Measurements from ENCODE around the gene ATAT1. TPM values are rescaled to one million over a fixed set of nuclear protein-coding genes. Genes with fewer than 3 reads are reported as not detected.
A peak's percentile ranks its signal among the peaks of the same experiment; 100 is the strongest.

Gene ATAT1
- total RNA-seq, 1 experiment from 2014 or later: 13.1 TPM

GRCh38 chr6:30603961-30604360, 22.7 kb upstream of the ATAT1 start:
- Histone ChIP-seq H3K27me3 (ENCODE audit: control insufficient read depth, insufficient read depth, low read length) (no peaks in the 10 kb centered on the region), H3K4me3 (ENCODE audit: insufficient read depth, low read depth, low read length) (no peak overlapping the region), H3K36me3 (replicated peaks; ENCODE audit: control insufficient read depth, insufficient read depth, low read length) (peaks cover 68% of the 10 kb centered on the region)
- no peak for DNase-seq

DNA sequence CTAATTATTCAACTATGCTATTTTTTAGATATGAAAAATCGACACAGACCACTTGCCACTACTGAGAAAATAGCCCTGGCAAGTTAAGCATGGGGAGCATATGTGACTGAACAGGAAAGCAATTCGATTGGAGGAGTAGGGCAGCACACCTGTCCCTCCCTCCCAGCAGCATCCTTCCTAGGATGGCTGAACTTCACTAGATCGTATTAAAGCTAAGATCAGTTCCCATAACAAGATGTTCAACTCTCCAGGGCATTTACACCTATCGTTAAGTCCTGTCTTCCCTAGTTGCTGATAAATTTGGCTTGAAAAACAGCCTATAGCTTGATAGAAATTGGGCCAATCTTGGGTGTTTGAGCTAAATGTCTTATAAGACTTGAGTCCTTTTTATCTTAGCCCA, 16.6 kb upstream of the ATAT1 start:
- peaks cover 42% of the 10 kb centered on the region for H3K36me3 ChIP-seq (replicated peaks; ENCODE audit: control insufficient read depth, insufficient read depth, low read length)

GRCh38 chr6:30611150-30611855, 15.4 kb upstream of the ATAT1 start:
- peaks cover 35% of the 10 kb centered on the region for H3K36me3 ChIP-seq (replicated peaks; ENCODE audit: control insufficient read depth, insufficient read depth, low read length)
- no peak for DNase-seq
- H3K4me3 ChIP-seq (ENCODE audit: insufficient read depth, low read depth, low read length): no peak overlapping the region
- H3K27me3 ChIP-seq (ENCODE audit: control insufficient read depth, insufficient read depth, low read length): no peaks in the 10 kb centered on the region

More for the DNA sequence above, 16.6 kb upstream of the ATAT1 start:
- DNase-seq: no peak
- H3K4me3 ChIP-seq (ENCODE audit: insufficient read depth, low read depth, low read length): no peak overlapping the region
- no peaks in the 10 kb centered on the region for H3K27me3 ChIP-seq (ENCODE audit: control insufficient read depth, insufficient read depth, low read length)

DNA sequence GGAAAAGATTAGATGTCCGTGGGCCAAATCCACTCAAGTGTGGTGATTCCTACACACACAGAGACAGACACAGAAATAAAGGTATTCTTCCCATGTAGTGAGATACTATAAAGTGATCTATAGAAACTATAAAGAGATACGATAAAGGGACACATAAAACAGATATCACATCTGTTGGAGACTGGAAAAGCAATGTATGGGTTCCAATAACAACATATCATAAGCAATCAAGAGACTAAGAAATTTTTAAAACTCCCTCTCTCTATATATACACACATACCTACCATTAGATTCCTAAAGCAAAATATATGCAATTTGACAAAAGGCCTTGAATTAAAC, 14.8 kb upstream of the ATAT1 start:
- no peak for DNase-seq
- peaks cover 33% of the 10 kb centered on the region for H3K36me3 ChIP-seq (replicated peaks; ENCODE audit: control insufficient read depth, insufficient read depth, low read length)
- no peaks in the 10 kb centered on the region for H3K27me3 ChIP-seq (ENCODE audit: control insufficient read depth, insufficient read depth, low read length)
- H3K4me3 ChIP-seq (ENCODE audit: insufficient read depth, low read depth, low read length): no peak overlapping the region

DNA sequence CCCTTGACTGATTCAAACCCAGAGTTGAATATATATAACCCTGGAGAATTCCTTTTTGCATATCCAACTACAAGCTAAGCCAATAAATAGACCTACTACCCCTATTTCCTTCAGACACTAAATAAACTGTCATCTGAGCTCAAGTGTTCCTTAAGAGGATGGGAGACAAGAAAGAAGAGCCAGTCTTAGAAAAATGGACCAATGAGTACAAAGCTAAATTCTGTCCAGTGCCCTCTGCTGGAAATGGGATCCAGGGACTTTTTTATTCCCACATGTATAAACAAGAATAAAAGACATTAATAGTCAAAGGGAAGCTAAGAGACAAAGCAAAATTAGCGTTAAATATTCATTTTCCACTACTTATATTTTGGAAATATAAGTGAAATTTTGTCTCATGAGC, 14.5 kb upstream of the ATAT1 start:
- DNase-seq: no peak
- Histone ChIP-seq H3K36me3 (replicated peaks; ENCODE audit: control insufficient read depth, insufficient read depth, low read length) (peaks cover 31% of the 10 kb centered on the region), H3K4me3 (ENCODE audit: insufficient read depth, low read depth, low read length) (no peak overlapping the region)

DNA sequence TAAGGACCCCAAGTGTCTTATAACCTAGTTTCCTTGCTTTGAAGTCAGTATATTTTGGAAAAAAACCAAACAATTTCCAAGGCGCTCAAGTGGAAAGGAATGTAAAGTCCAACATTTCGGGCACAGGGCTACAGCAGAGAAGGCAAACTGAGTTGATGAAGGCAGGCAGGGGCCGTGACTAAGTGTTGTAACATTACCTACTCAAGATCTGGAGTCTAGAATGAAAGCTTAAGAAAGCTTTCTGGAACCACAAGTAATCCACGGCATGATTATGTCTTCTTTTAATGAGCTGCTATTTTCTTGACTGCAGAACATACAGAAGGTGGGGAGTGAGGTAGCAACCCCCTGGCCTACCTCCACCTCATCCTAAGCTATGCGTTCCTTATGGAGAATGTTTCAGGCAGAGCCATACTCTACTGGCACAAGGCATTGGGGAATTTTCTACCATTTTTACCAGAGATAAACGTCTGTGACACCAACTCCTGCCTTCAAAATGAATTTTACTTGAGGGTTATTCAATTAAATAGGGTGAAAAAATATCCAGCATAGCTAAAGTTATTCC, 13.9 kb upstream of the ATAT1 start:
- Histone ChIP-seq H3K36me3 (replicated peaks; ENCODE audit: control insufficient read depth, insufficient read depth, low read length) (peaks cover 25% of the 10 kb centered on the region), H3K4me3 (ENCODE audit: insufficient read depth, low read depth, low read length) (no peak overlapping the region), H3K27me3 (ENCODE audit: control insufficient read depth, insufficient read depth, low read length) (no peaks in the 10 kb centered on the region)
- DNase-seq: no peak

More for the DNA sequence above, 14.5 kb upstream of the ATAT1 start:
- no peaks in the 10 kb centered on the region for H3K27me3 ChIP-seq (ENCODE audit: control insufficient read depth, insufficient read depth, low read length)

DNA sequence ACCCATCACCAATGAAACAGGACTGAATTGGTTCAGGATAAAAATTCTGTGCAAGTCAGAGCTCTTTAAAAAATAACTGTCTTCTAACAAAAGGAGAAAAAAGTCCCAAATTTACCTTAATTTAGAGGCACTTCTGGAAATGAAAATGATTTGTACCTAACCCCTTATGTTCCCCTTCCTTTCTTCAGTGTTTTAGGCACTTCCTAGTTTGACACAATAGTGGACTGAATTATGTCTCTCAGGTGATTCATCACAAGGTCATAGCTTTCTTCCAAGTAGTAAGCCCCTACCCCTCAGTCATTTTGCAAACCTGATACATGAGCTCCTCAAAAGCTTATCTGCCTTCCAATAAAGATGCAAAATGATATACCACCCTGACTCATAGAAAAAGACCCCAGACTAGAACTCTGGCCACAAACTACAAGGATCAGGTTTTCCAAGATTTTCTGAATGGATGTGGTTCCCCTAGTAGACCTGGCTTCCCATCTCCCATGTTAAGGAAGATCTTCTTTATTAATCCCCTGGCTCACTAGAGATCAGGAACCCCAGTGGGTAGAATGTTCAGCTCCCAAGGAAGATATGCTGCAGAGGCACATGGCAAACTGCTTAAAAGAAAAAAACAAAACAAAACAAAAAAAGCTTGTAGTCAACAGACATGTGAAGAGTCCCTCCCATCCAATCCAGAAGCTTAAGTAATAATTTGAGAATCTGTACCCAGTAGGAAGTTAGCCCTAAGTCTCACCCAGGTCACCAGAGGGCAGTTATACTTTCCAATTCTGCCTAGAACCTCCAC, 13.2 kb upstream of the ATAT1 start:
- Histone ChIP-seq H3K4me3 (ENCODE audit: insufficient read depth, low read depth, low read length) (no peak overlapping the region), H3K36me3 (replicated peaks; ENCODE audit: control insufficient read depth, insufficient read depth, low read length) (peaks cover 24% of the 10 kb centered on the region), H3K27me3 (ENCODE audit: control insufficient read depth, insufficient read depth, low read length) (no peaks in the 10 kb centered on the region)
- DNase-seq: no peak

- peak overlapping the region; percentile 18 for H3K4me3 ChIP-seq (ENCODE audit: insufficient read depth, low read depth, low read length)
- no peak for DNase-seq
- H3K27me3 ChIP-seq (ENCODE audit: control insufficient read depth, insufficient read depth, low read length): no peaks in the 10 kb centered on the region
- H3K36me3 ChIP-seq (replicated peaks; ENCODE audit: control insufficient read depth, insufficient read depth, low read length): peaks cover 17% of the 10 kb centered on the region
Measured at GRCh38 chr6:30614044-30614842, 12.4 kb upstream of the ATAT1 start.

DNA sequence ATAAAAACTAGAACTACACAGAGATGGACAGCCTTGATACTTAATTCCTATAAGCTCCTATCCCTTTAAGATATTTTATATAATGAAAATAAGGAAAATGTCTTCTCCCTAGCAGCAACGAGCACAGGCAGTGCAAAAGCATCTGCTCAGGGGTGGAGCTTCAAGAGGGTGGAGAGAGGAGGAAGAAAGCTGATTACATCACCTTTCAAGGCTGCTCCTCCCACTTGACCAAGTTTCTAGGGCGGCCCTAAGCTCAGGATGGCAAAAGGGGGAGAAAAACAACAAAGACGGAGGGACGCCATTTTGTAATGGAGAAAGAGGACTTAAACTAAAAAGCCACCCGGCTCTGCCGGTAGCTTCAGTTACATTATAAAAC, 11.8 kb upstream of the ATAT1 start:
- peaks cover 15% of the 10 kb centered on the region for H3K36me3 ChIP-seq (replicated peaks; ENCODE audit: control insufficient read depth, insufficient read depth, low read length)
- DNase-seq: peak; percentile 81

GRCh38 chr6:30615219-30615957, 11.3 kb upstream of the ATAT1 start:
- H3K36me3 ChIP-seq (replicated peaks; ENCODE audit: control insufficient read depth, insufficient read depth, low read length): peaks cover 13% of the 10 kb centered on the region
- no peaks in the 10 kb centered on the region for H3K27me3 ChIP-seq (ENCODE audit: control insufficient read depth, insufficient read depth, low read length)
- peak; percentile 68 for DNase-seq
- H3K4me3 ChIP-seq (ENCODE audit: insufficient read depth, low read depth, low read length): peak overlapping the region; percentile 57

More for the DNA sequence above, 11.8 kb upstream of the ATAT1 start:
- no peaks in the 10 kb centered on the region for H3K27me3 ChIP-seq (ENCODE audit: control insufficient read depth, insufficient read depth, low read length)
- peak overlapping the region; percentile 57 for H3K4me3 ChIP-seq (ENCODE audit: insufficient read depth, low read depth, low read length)

- DNase-seq: no peak
- peaks cover 11% of the 10 kb centered on the region for H3K36me3 ChIP-seq (replicated peaks; ENCODE audit: control insufficient read depth, insufficient read depth, low read length)
- peak overlapping the region; percentile 57 for H3K4me3 ChIP-seq (ENCODE audit: insufficient read depth, low read depth, low read length)
- no peaks in the 10 kb centered on the region for H3K27me3 ChIP-seq (ENCODE audit: control insufficient read depth, insufficient read depth, low read length)
Measured at GRCh38 chr6:30615958-30616810, 10.5 kb upstream of the ATAT1 start.

DNA sequence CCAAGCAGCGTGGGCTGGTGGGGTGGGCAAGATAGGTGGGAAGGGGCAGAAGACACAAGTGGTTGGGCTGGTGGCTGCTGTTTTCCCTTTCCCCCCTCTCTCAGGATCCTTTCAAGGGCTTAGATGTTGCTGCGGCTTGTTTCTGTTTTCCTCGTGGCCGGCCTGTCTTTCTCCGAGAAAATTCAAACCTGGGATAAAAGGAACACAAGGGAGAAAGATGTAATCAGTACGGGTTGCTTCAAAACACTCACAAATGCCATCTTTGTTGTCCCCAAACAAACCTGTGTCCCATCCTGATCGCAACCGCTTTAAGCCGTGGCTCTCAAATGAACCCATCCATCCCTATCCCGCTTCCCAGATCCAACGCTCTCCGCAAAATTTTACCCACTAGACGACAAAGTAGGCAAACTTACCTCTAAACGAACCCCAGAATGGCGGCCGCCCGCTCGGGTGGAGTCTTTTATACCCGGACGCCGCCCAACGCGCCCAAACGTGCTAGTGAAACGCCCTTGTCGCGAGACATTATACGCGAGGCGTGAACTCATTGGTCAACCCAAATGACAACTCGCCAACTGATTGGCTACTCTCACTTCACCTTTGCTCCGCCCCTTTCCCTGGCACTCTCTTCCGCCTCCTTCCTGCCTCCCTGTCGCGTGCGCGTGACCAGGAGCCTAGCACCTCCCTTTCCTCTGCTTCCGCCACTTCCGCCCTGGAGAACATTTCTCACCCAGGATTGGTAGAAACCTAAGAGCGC, 9.7 kb upstream of the ATAT1 start, which contains the start of gene PPP1R10:
Gene PPP1R10 (minus strand): TSS at position 433 of the 754 bp plus-strand sequence. CDS start 7,299 bp downstream, outside the sequence.
- peak; percentile 90 for DNase-seq
- peaks cover 13% of the 10 kb centered on the region for H3K36me3 ChIP-seq (replicated peaks; ENCODE audit: control insufficient read depth, insufficient read depth, low read length)
- H3K4me3 ChIP-seq (ENCODE audit: insufficient read depth, low read depth, low read length): peak within 1 kb of the TSS; percentile 64
- no peaks in the 10 kb centered on the region for H3K27me3 ChIP-seq (ENCODE audit: control insufficient read depth, insufficient read depth, low read length)

Data from H7 (cell line).